ENCODE data around the gene IPO5. TPM values are rescaled to one million over a fixed set of nuclear protein-coding genes. Genes with fewer than 3 reads are reported as not detected.

IPO5 gene
- polyA plus RNA-seq, 3 donors = 17.5 to 21.6 (median 20.7) TPM

- intact Hi-C loops (cut with micrococcal nuclease) = no loop called here
- H3K4me1 ChIP-seq (ENCODE audit: control insufficient read depth in 1 of 2, insufficient read depth in 2 of 2, low read length in 2 of 2) = no peaks in the 10 kb centered on the region
- no peak overlapping the region for H3K9ac ChIP-seq (ENCODE audit: insufficient read depth, low read length, poor library complexity, severe bottlenecking)
- no peaks in the 10 kb centered on the region for H3K9me3 ChIP-seq (replicated peaks in 1 of 2; ENCODE audit: control insufficient read depth in 1 of 2, insufficient read depth in 1 of 2, low read length in 2 of 2)
- Mint-ChIP-seq H3K27ac (no peak overlapping the region), H3K27me3 (ENCODE audit: low read depth in 3 of 3) (peaks cover 0 to 9% (median 2%) of the 10 kb centered on the region in 3 donors), H3K36me3 (no peaks in the 10 kb centered on the region), H3K4me3 (no peak overlapping the region), H3K4me1 (no peaks in the 10 kb centered on the region), H3K9me3 (peaks cover 0 to 7% (median 2%) of the 10 kb centered on the region in 7 donors)
- WGBS (ENCODE audit: insufficient coverage) = 92% methylated on average over 3 of the region's 5 CpGs
- no peak overlapping the region for H3K4me3 ChIP-seq (replicated peaks in 1 of 3; ENCODE audit: low read depth in 2 of 3, low read length in 3 of 3)
- TF ChIP-seq CTCF (IDR thresholded peaks at IDR 0.05) = no peak
- no peak overlapping the region for H2AFZ ChIP-seq (ENCODE audit: insufficient read depth, low read depth, low read length, poor library complexity, severe bottlenecking)
- H3K79me2 ChIP-seq (ENCODE audit: insufficient read depth, low read length) = no peaks in the 10 kb centered on the region
- H4K20me1 ChIP-seq (ENCODE audit: insufficient read depth, low read length) = no peaks in the 10 kb centered on the region
- no peaks in the 10 kb centered on the region for H3K27me3 ChIP-seq (ENCODE audit: control insufficient read depth in 2 of 2, insufficient read depth in 2 of 2, low read length in 2 of 2)
- DNase-seq = no peak
- no peaks in the 10 kb centered on the region for H3K36me3 ChIP-seq (replicated peaks in 1 of 2; ENCODE audit: control insufficient read depth in 1 of 2, insufficient read depth in 2 of 2, low read length in 2 of 2)
- H3K4me2 ChIP-seq (replicated peaks; ENCODE audit: extremely low read depth, low read length, poor library complexity, severe bottlenecking) = no peak overlapping the region
- no peak overlapping the region for H3K27ac ChIP-seq (ENCODE audit: low read depth in 1 of 2, low read length in 2 of 2)
Observed at GRCh38 chr13:97932647-97933046, 20.8 kb upstream of the IPO5 start.

GRCh38 chr13:97933776-97934175 is 19.7 kb upstream of the IPO5 start:
- Histone ChIP-seq H3K4me1 (ENCODE audit: control insufficient read depth in 1 of 2, insufficient read depth in 2 of 2, low read length in 2 of 2) (no peaks in the 10 kb centered on the region), H3K27ac (ENCODE audit: low read depth in 1 of 2, low read length in 2 of 2) (no peak overlapping the region), H3K4me2 (replicated peaks; ENCODE audit: extremely low read depth, low read length, poor library complexity, severe bottlenecking) (no peak overlapping the region), H3K36me3 (replicated peaks in 1 of 2; ENCODE audit: control insufficient read depth in 1 of 2, insufficient read depth in 2 of 2, low read length in 2 of 2) (no peaks in the 10 kb centered on the region), H4K20me1 (ENCODE audit: insufficient read depth, low read length) (no peaks in the 10 kb centered on the region), H3K9ac (ENCODE audit: insufficient read depth, low read length, poor library complexity, severe bottlenecking) (no peak overlapping the region), H3K4me3 (replicated peaks in 1 of 3; ENCODE audit: low read depth in 2 of 3, low read length in 3 of 3) (no peak overlapping the region), H3K79me2 (ENCODE audit: insufficient read depth, low read length) (no peaks in the 10 kb centered on the region), H3K9me3 (replicated peaks in 1 of 2; ENCODE audit: control insufficient read depth in 1 of 2, insufficient read depth in 1 of 2, low read length in 2 of 2) (no peaks in the 10 kb centered on the region), H2AFZ (ENCODE audit: insufficient read depth, low read depth, low read length, poor library complexity, severe bottlenecking) (no peak overlapping the region), H3K27me3 (ENCODE audit: control insufficient read depth in 2 of 2, insufficient read depth in 2 of 2, low read length in 2 of 2) (no peaks in the 10 kb centered on the region)
- H3K4me3 Mint-ChIP-seq = no peak overlapping the region
- H3K36me3 Mint-ChIP-seq = no peaks in the 10 kb centered on the region
- intact Hi-C loops (cut with micrococcal nuclease) = no loop called here
- no peak for TF ChIP-seq CTCF (IDR thresholded peaks at IDR 0.05)
- H3K27ac Mint-ChIP-seq = no peak overlapping the region
- peaks cover 0 to 11% (median under 1%) of the 10 kb centered on the region in 3 donors for H3K27me3 Mint-ChIP-seq (ENCODE audit: low read depth in 3 of 3)
- H3K9me3 Mint-ChIP-seq = peaks cover 0 to 5% (median 0%) of the 10 kb centered on the region in 7 donors
- no peak for DNase-seq
- H3K4me1 Mint-ChIP-seq = no peaks in the 10 kb centered on the region
